Measurements from ENCODE around the gene KRTAP21-1. TPM values are rescaled to one million over a fixed set of nuclear protein-coding genes. Genes with fewer than 3 reads are reported as not detected.

Gene KRTAP21-1
- total and polyA plus RNA-seq, 2 of the 8 experiments (the other 6 are each of a cell fraction or from before 2014, with no cell fraction given) = not detected

- Histone ChIP-seq H3K4me1 (replicated peaks in 1 of 4; ENCODE audit: control insufficient read depth in 3 of 4, insufficient read depth in 4 of 4, low read length in 3 of 4) (no peaks in the 10 kb centered on the region), H4K8ac (ENCODE audit: extremely low read depth, insufficient read depth, low read length) (no peak overlapping the region), H2BK15ac (ENCODE audit: low read length) (no peak overlapping the region), H3K27ac (ENCODE audit: low read depth, low read length) (no peak overlapping the region), H3K9me3 (ENCODE audit: insufficient read depth in 2 of 2, low read depth in 1 of 2, low read length in 1 of 2) (no peaks in the 10 kb centered on the region), H4K91ac (replicated peaks; ENCODE audit: insufficient read length, low read length) (no peak overlapping the region), H2AFZ (ENCODE audit: low read length) (no peak overlapping the region), H3K27me3 (replicated peaks in 1 of 4; ENCODE audit: control insufficient read depth in 3 of 4, extremely low read depth in 1 of 4, insufficient read depth in 3 of 4, low read length in 3 of 4) (no peaks in the 10 kb centered on the region), H3K4me2 (ENCODE audit: insufficient read depth in 1 of 2, low read depth in 2 of 2, low read length in 2 of 2) (no peak overlapping the region), H4K5ac (ENCODE audit: insufficient read length, low read depth, low read length) (no peak overlapping the region), H3K56ac (replicated peaks; ENCODE audit: insufficient read length, low read depth, low read length) (no peak overlapping the region), H4K20me1 (replicated peaks in 1 of 2; ENCODE audit: control insufficient read depth in 1 of 2, insufficient read depth in 2 of 2, low read length in 2 of 2) (no peaks in the 10 kb centered on the region), H3K79me2 (ENCODE audit: control insufficient read depth in 1 of 2, insufficient read depth in 2 of 2, low read length in 2 of 2) (no peaks in the 10 kb centered on the region), H3K79me1 (ENCODE audit: low read depth, low read length) (no peaks in the 10 kb centered on the region), H3K4me3 (ENCODE audit: extremely low read depth in 1 of 4, insufficient read depth in 2 of 4, low read depth in 3 of 4, low read length in 4 of 4) (no peak overlapping the region), H3K14ac (ENCODE audit: insufficient read length) (no peak overlapping the region), H2BK5ac (ENCODE audit: low read depth, low read length) (no peak overlapping the region), H3K9ac (replicated peaks in 1 of 4; ENCODE audit: extremely low read depth in 1 of 4, low read depth in 3 of 4, low read length in 3 of 4) (no peak overlapping the region), H3K4ac (replicated peaks; ENCODE audit: insufficient read length, low read depth, low read length) (no peak overlapping the region), H3K23me2 (ENCODE audit: low read depth, low read length) (no peaks in the 10 kb centered on the region), H3K23ac (ENCODE audit: insufficient read length) (no peak overlapping the region), H3K18ac (ENCODE audit: extremely low read depth, low read length) (no peak overlapping the region), H2BK20ac (ENCODE audit: low read length) (no peak overlapping the region), H3K36me3 (ENCODE audit: control insufficient read depth in 2 of 4, insufficient read depth in 4 of 4, low read length in 3 of 4) (no peaks in the 10 kb centered on the region), H2AK5ac (ENCODE audit: low read depth, low read length) (no peak overlapping the region), H2BK120ac (replicated peaks; ENCODE audit: low read depth, low read length) (no peak overlapping the region), H2BK12ac (ENCODE audit: low read depth, low read length) (no peak overlapping the region)
- TF ChIP-seq KDM1A (IDR thresholded peaks at IDR 0.05; ENCODE audit: borderline replicate concordance, low read length) (no peak), FOSL1 (IDR thresholded peaks at IDR 0.05; ENCODE audit: insufficient read depth, low read depth, low read length) (no peak), GABPA (IDR thresholded peaks at IDR 0.05; ENCODE audit: borderline replicate concordance, insufficient read depth, low read length) (no peak), NANOG (IDR thresholded peaks at IDR 0.05; ENCODE audit: insufficient read depth, low read depth, low read length, poor library complexity, severe bottlenecking) (no peak), JUN (IDR thresholded peaks at IDR 0.05; ENCODE audit: low read depth, low read length) (no peak), MAFK (IDR thresholded peaks at IDR 0.05; ENCODE audit: low read depth, low read length) (no peak), SAP30 (IDR thresholded peaks at IDR 0.05; ENCODE audit: insufficient read depth, insufficient replicate concordance, low read length) (no peak)
- POLR2A ChIA-PET (ENCODE audit: partially characterized antibody) = no interaction called here
- WGBS, 2 experiments (ENCODE audit: extremely low coverage in 1 of 2, insufficient coverage in 1 of 2, insufficient read length in 1 of 2, insufficient replicate concordance in 2 of 2, low coverage in 1 of 2, low lambda C conversion rate in 2 of 2, missing lambda C conversion rate in 1 of 2) = 75% methylated on average over 1 of the region's 1 CpG; no CpG with 5 or more reads in 1 of the 2 experiments
- DNase-seq (ENCODE audit: low read depth in 1 of 2, low spot score in 2 of 2) = no peak
- FAIRE-seq = no peak
- CTCF ChIA-PET (ENCODE audit: partially characterized antibody) = interaction anchor here (1.2 kb wide), 1 partner anchor 20 kb away, joined by 3 read pairs; no protein-coding TSS in a partner anchor
Measured at GRCh38 chr21:30800605-30801004, 45.4 kb upstream of the KRTAP21-1 start.

All from H1 (cell line).